ENCODE results near the gene KRT35.
A peak's percentile ranks its signal among the peaks of the same experiment; 100 is the strongest.

The KRT35 gene

DNA sequence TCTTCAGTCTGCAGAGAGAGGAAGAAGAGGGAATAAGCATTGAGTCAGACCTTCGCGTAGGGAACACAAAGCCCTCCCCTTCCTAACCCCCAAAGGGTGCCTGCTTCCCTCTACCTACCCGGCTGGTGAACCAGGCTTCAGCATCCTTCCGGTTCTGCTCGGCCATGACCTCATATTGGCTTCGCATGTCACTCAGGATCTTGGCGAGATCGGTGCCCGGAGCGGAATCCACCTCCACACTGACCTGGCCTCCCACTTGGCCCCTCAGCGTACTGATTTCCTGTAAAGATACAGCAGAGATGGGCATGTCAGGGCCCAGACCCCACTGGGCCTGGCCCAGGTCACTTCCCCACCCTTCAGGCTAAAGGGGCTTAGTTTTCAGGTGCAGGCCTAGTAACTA, 43.3 kb upstream of the KRT35 start:
- H3K9me3 ChIP-seq (ENCODE audit: control insufficient read depth, insufficient read depth, low read depth, low read length) = no peaks in the 10 kb centered on the region
- POLR2A ChIA-PET = no interaction called here
- H3K36me3 ChIP-seq (ENCODE audit: control insufficient read depth in 2 of 2, insufficient read depth in 1 of 2, low read length in 2 of 2) = peaks cover 0 to 4% of the 10 kb centered on the region in 2 experiments; a peak in 2 of 3 replicates
- no peak overlapping the region for H3K27ac ChIP-seq (ENCODE audit: extremely low read depth, low read depth, low read length)
- TF ChIP-seq KLF9 (tag by site-specific recombination; IDR thresholded peaks at IDR 0.05; ENCODE audit: low read depth) = no peak
- TF ChIP-seq KLF8 (tag by site-specific recombination; IDR thresholded peaks at IDR 0.05) = no peak
- no peak for TF ChIP-seq ZNF133 (tag by site-specific recombination; IDR thresholded peaks at IDR 0.05)
- TF ChIP-seq, protein P1, sequence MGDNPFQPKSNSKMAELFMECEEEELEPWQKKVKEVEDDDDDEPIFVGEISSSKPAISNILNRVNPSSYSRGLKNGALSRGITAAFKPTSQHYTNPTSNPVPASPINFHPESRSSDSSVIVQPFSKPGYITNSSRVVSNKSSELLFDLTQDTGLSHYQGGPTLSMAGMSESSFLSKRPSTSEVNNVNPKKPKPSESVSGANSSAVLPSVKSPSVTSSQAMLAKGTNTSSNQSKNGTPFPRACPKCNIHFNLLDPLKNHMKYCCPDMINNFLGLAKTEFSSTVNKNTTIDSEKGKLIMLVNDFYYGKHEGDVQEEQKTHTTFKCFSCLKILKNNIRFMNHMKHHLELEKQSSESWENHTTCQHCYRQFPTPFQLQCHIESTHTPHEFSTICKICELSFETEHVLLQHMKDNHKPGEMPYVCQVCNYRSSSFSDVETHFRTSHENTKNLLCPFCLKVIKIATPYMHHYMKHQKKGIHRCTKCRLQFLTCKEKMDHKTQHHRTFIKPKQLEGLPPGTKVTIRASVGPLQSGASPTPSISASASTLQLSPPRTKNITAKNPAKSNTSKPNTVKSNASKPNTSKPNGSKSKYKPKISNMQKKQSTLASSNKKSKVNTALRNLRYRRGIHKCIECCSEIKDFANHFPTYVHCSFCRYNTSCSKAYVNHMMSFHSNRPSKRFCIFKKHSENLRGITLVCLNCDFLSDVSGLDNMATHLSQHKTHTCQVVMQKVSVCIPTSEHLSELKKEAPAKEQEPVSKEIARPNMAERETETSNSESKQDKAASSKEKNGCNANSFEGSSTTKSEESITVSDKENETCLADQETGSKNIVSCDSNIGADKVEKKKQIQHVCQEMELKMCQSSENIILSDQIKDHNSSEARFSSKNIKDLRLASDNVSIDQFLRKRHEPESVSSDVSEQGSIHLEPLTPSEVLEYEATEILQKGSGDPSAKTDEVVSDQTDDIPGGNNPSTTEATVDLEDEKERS (tag by site-specific recombination; IDR thresholded peaks at IDR 0.05) = no peak
- no peak for TF ChIP-seq ZNF423 (tag by site-specific recombination; IDR thresholded peaks at IDR 0.05)
- no peak for TF ChIP-seq ZFP69B (tag by site-specific recombination; IDR thresholded peaks at IDR 0.05)
- no peak for TF ChIP-seq ZFP3 (tag by site-specific recombination; IDR thresholded peaks at IDR 0.05; ENCODE audit: low read depth)
- TF ChIP-seq ZNF670 (tag by site-specific recombination; IDR thresholded peaks at IDR 0.05; ENCODE audit: low read depth) = no peak
- TF ChIP-seq OVOL3 (tag by site-specific recombination; IDR thresholded peaks at IDR 0.05) = no peak
- TF ChIP-seq ZNF114 (tag by site-specific recombination; IDR thresholded peaks at IDR 0.05) = no peak
- no peak for TF ChIP-seq ZNF184 (tag by site-specific recombination; IDR thresholded peaks at IDR 0.05)
- TF ChIP-seq ZNF548 (tag by site-specific recombination; IDR thresholded peaks at IDR 0.05) = no peak
- TF ChIP-seq ZNF596 (tag by site-specific recombination; IDR thresholded peaks at IDR 0.05) = no peak
- TF ChIP-seq ZNF221 (tag by site-specific recombination; IDR thresholded peaks at IDR 0.05; ENCODE audit: borderline replicate concordance) = no peak
- TF ChIP-seq, protein P2, sequence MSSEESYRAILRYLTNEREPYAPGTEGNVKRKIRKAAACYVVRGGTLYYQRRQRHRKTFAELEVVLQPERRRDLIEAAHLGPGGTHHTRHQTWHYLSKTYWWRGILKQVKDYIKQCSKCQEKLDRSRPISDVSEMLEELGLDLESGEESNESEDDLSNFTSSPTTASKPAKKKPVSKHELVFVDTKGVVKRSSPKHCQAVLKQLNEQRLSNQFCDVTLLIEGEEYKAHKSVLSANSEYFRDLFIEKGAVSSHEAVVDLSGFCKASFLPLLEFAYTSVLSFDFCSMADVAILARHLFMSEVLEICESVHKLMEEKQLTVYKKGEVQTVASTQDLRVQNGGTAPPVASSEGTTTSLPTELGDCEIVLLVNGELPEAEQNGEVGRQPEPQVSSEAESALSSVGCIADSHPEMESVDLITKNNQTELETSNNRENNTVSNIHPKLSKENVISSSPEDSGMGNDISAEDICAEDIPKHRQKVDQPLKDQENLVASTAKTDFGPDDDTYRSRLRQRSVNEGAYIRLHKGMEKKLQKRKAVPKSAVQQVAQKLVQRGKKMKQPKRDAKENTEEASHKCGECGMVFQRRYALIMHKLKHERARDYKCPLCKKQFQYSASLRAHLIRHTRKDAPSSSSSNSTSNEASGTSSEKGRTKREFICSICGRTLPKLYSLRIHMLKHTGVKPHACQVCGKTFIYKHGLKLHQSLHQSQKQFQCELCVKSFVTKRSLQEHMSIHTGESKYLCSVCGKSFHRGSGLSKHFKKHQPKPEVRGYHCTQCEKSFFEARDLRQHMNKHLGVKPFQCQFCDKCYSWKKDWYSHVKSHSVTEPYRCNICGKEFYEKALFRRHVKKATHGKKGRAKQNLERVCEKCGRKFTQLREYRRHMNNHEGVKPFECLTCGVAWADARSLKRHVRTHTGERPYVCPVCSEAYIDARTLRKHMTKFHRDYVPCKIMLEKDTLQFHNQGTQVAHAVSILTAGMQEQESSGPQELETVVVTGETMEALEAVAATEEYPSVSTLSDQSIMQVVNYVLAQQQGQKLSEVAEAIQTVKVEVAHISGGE (tag by site-specific recombination; conservative IDR thresholded peaks at IDR 0.05; ENCODE audit: low read depth) = no peak
- TF ChIP-seq ZXDB (tag by site-specific recombination; IDR thresholded peaks at IDR 0.05) = no peak
- no peak for TF ChIP-seq ZNF2 (tag by site-specific recombination; IDR thresholded peaks at IDR 0.05)
- no peak for TF ChIP-seq ZNF837 (tag by site-specific recombination; IDR thresholded peaks at IDR 0.05)
- CTCF ChIA-PET = interaction anchor here (1.0 to 3.1 kb wide), 3 partner anchors 25 to 143 kb away, joined by 5 to 25 read pairs (median 7); no protein-coding TSS in a partner anchor
- peaks cover 19% of the 10 kb centered on the region for H3K4me1 ChIP-seq (ENCODE audit: control insufficient read depth, insufficient read depth, low read length)
- H3K4me3 ChIP-seq (ENCODE audit: low read depth, low read length) = no peak overlapping the region

DNA sequence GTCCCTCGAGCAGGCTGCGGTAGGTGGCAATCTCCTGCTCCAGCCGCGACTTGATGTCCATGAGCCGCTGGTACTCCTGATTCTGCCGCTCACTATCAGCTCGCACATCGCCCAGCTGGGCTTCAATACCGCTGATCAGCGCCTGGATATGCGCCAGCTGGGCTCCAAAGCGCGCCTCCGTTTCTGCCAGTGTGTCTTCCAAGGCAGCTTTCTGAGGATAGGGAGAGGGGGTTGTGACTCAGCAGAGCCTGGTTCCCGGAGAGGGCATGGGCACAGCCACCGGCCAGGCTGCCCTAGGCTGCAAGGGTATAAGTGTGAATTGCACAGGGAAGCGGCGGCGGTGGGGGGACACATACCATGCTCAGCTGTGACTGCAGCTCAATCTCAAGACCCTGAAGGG, 42.8 kb upstream of the KRT35 start:
- Histone ChIP-seq H3K27ac (ENCODE audit: extremely low read depth, low read depth, low read length) (0 out of 2 replicates have a peak overlapping the region, but pooled peaks have one; percentile 13), H3K4me3 (ENCODE audit: low read depth, low read length) (no peak overlapping the region), H3K36me3 (ENCODE audit: control insufficient read depth in 2 of 2, insufficient read depth in 1 of 2, low read length in 2 of 2) (peaks cover 0 to 4% of the 10 kb centered on the region in 2 experiments; a peak in 2 of 3 replicates), H3K4me1 (ENCODE audit: control insufficient read depth, insufficient read depth, low read length) (peaks cover 23% of the 10 kb centered on the region), H3K9me3 (ENCODE audit: control insufficient read depth, insufficient read depth, low read depth, low read length) (no peaks in the 10 kb centered on the region)
- TF ChIP-seq ZNF600 (tag by site-specific recombination; IDR thresholded peaks at IDR 0.05) (peak; percentile 75), ZNF426 (tag by site-specific recombination; IDR thresholded peaks at IDR 0.05) (no peak)
- CTCF ChIA-PET = interaction anchor here (1.0 to 3.1 kb wide), 3 partner anchors 25 to 144 kb away, joined by 5 to 25 read pairs (median 7); no protein-coding TSS in a partner anchor
- POLR2A ChIA-PET = no interaction called here
